ENCODE data around the gene RETREG2.

RETREG2 gene

DNA sequence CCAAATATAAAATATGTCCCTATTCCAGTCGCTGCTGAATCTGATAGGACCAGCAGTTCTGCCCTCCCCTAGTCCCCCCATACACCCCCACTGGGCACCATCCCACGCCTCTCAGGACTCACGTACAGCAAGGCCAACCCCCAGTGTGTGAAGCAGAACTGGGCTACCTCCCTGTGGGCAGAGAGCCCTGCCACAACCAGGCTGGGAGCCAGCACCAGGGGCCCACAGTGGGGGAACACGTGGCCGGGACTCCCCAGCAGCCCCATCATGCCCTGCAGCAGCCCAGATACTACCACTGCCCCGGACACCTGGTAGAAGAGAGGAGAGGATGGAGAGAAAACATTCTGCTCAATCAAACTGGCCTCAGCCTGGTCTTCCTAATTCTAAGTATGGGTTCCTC, 9.5 kb upstream of the RETREG2 start:
- in situ Hi-C loops (cut with MboI; ENCODE audit: low sequenced_read_pairs) = no loop called here

DNA sequence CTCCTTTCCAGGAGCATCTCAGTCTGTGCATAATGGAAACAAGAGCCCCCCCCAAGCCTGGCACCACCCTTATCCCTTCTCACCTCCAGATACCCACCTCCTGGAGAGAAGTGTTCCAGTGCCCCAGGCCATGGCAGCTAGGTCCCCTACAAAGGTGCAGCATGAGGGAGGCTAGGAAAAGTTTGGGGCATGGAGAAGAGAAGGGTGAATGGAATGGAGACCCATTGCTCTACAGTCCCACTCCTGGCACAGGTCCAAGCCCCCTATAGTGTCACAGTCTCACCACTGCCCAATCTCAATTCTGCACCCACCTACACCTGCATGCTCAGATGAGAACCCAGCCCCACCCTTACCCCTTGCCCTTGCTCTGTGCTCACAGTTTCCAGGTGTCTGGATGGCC, 9.1 kb upstream of the RETREG2 start:
- in situ Hi-C loops (cut with MboI; ENCODE audit: low sequenced_read_pairs) = no loop called here

DNA sequence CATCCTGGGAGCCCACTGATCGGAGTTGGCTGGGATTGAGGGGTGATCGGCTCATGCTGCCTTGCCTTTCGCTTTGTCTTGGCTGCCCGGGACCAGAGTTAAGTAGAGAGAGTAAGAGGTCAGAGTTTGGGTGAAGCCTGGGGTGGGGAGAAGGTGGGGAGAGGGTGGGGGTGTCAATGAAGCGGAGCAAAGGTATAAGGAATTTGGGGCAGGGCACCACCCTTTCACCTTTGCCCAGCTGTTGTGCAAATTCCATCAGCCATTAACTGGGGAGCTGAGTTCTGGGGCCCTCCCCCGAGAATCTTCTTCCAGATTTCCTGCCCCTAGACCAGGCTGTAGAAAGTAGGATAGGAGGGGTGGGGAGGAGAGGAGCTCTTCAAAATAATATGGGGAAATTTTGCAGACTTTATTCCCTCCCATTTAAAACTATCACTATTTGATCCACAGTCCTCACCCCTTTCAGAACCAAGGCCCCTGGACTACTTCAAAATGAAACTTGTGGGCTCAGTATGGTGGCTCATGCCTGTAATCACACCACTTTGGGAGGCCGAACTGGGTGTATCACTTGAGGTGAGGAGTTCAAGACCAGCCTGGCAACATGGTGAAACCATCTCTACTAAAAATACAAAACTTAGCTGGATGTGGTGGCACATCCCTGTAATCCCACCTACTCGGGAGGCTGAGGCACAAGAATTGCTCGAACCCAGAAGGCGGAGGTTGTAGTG, 8.0 kb upstream of the RETREG2 start, which contains the start of gene SLC23A3:
TSS of gene SLC23A3 (minus strand) at position 100 of the 725 bp plus-strand sequence. CDS start at position 55, 45 bp downstream.
- in situ Hi-C loops (cut with MboI; ENCODE audit: low sequenced_read_pairs) = no loop called here

DNA sequence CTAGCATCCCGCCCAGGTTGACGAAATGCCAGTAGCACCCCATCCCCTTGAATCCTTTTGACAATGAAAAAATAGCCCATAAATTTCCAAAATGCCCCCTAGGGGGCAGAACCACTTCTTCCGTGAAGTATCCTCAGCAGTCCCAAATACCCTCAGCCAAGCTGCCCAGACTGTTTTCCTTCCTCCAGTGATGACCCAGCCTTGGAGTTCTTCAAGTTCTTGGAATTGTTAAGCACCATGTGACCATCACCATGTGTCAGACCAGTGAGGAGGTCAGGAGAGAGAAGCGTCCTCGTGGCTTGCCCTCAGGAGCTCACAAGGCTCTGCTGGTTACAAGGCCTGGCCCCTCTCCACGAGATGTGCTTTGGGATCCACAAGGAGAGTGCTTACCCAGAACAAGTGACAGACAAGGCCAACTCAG, 6.8 kb upstream of the RETREG2 start:
- in situ Hi-C loops (cut with MboI; ENCODE audit: low sequenced_read_pairs) = no loop called here

DNA sequence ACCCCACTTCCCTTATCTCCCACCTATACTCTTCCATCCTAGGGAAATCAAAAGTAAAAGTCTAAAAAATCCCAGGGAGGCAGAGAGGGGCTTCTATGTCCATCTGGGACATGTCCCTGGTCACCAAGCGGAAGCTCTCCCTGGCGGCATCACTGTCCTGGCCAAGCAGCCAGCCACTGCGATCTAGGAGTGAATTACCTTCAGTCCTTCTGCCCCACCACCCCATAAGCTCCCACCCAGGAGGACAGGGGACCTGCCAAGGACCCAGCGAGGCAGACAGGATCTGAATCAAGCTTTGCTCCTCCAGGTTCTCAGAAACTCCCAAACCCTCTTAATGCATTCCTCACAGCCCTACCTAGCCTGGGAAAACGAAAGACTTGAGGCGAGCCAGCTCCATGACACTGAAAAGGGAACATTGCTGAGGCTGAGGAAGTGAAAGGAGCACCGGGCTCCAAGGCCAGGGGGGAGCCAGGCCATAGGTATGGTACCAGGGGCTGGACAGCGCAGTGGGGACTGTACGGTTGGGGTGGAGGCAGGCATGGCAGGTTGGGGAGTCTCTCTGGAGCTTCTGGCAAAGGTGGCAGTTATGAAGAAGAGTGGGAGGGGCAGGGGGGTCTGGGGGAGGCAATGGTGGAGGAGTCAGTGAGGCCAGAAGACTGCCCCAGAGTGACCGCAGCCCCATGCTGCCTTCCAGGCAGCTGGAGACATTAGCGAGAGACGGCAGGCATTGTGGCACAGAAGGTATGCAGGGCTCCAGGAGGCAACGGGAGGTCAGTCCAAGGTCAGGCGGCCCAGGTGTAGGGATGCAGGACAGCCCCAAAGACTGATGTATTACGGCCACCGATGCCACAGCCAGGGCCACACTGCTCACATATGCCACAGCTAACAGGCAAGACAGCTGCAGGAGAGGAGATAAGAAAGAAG, 5.6 kb upstream of the RETREG2 start:
- in situ Hi-C loops (cut with MboI; ENCODE audit: low sequenced_read_pairs) = no loop called here

DNA sequence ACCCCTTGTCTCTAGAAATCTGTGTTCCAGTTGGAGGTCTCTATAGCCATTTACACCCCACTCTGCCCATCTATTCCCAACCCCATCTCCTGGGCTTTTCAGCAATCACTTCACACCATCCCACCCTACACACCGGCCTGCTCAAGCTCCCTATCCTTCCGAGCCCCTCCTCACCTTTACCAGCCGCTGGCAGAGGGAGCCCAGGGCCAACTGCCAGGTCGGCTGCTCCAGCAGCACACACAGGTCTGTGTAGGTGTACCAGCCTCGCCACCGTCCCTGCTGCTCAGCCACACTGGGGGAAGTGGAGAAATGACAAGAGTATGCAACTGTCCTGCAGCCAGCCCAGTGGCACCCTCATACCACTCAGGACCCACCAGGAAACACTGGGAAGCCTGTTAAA, 4.9 kb upstream of the RETREG2 start:
- in situ Hi-C loops (cut with MboI; ENCODE audit: low sequenced_read_pairs) = no loop called here

DNA sequence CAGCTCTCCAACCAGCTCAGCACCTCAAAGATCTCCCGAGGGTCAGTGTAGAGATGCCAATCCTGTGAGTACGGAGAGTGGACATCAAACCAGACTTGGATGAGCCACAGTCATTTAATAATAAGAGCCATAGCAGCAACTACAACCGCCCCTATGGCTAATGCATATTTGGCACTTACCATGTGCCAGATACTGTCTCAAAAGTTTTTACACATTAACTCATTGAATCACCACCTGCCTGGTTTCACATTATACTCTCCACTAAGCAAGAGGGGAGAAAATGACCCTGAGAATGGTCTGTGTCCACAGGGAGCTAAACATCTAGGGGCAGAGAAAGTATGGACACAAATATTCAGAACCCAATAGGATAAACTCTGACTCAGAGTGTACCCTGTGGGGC, 3.9 kb upstream of the RETREG2 start:
- in situ Hi-C loops (cut with MboI; ENCODE audit: low sequenced_read_pairs) = no loop called here

DNA sequence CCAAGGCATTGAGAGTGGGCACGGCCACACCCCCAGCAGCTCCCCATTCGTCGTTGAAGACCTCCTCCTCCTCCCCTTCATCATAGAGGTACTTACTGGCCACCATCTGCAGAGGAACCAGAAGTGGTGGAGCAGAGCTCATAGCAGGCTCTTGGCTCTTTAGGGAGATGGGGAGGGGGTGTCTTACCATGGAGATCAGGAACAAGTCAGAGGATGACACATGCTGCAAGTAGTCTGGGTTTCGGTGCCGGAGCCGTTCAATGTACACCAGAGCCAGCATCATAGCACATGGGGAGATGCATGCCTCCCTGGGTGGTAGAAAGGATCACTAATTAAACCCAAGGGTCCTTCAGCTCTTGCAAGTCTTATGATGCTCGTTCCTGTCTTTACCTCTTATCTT, 3.3 kb upstream of the RETREG2 start:
- in situ Hi-C loops (cut with MboI; ENCODE audit: low sequenced_read_pairs) = no loop called here

DNA sequence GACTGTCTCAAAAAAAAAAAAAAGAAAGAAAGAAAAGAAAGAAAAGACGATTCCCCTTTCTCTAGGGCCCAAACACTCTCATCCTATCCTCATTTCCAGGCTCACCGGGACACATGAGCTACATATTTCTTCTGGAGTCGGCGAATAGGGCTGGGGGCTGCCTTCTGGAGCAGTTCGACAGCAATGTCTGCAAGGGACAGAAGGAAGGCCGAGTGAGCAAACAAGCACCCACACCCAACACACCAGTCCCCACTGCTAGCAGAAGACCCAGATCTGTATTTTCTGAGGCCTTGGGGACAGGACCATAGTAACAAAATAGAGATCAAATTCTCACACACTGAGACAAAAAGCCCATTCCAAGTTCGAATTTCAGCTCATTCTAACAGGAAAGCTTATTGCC, 2.6 kb upstream of the RETREG2 start:
- in situ Hi-C loops (cut with MboI; ENCODE audit: low sequenced_read_pairs) = no loop called here

DNA sequence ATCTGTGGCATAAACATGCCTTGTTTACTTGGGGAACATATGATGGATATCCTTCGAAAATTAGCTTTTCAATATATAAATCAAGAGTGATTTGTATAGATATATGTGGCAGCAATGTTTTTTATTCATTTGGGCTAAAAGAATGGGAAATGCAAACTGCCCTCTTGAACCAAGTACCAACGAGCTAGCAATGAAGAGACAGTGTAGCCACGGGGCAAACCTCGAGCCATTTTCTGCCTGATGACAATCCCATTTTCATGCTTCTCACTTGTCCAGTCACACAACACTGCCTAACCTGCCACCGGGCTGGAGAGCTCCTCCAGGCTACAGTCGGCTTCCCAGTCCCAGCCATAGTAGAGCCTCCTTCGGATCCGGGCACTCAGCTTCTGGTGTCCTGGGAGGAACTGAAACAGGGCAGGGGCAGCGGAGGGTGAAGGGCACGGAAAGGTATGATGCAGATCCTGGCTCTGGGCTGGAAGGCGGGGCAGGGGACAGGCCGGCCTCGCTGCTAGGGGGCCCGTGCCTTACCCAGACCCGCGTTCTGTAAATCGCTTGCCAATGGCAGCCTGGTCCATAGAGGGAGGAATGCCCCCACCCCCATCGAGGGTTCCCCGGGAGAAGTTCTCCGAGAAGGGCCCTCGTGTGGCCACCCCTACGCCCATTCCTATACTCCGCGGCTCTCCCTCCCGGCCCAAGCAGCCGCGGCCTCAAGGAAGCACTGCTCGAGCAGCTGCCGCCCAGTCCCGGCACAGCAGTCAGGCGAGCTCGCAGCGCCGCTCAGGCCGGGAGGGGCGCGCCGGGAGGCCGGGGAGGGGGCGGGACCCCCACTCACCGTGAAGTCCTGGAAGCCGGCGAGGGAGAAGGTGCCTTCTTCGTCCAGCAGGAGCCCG, 1.9 kb upstream of the RETREG2 start:
- in situ Hi-C loops (cut with MboI; ENCODE audit: low sequenced_read_pairs) = no loop called here

DNA sequence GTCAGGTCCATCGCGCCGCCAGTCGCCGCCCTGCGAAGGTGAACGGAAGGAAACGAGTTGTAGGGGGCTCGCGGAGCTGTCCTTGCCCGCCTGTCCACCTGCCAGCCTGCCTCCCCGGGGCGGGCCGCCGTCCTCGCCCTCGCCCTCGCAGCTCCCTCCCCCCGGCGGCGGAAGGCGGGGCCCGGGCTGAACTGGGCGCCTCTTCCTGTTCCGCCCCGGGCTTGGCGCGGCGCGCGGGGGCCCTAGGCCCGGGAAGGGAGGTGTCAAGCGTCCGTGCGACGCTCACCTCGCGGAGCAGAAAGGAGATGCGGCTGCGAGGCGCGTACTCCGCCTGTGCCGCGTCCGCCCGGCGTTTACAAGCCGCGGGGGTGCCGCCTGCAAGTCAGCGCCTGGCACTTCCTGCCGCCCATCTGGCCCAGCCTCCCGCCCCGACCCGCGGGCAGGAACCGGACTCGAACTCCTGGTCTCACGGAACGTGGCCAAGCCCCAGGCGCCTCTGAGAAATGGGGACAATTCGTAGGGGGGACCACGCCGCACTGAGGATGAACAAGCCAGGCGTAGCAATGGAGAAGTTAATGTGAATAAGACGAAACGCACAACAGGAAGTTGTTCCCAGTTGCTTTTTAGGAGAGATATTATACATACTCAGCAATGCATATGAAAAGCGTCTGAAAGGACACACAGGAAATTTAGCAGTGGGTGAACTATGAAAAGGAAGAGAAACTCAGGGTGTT, 1.1 kb upstream of the RETREG2 start, which contains the start of gene CNPPD1:
TSS of gene CNPPD1 (minus strand) at position 108 of the 734 bp plus-strand sequence. CDS start at position 11, 97 bp downstream.
- in situ Hi-C loops (cut with MboI; ENCODE audit: low sequenced_read_pairs) = no loop called here

DNA sequence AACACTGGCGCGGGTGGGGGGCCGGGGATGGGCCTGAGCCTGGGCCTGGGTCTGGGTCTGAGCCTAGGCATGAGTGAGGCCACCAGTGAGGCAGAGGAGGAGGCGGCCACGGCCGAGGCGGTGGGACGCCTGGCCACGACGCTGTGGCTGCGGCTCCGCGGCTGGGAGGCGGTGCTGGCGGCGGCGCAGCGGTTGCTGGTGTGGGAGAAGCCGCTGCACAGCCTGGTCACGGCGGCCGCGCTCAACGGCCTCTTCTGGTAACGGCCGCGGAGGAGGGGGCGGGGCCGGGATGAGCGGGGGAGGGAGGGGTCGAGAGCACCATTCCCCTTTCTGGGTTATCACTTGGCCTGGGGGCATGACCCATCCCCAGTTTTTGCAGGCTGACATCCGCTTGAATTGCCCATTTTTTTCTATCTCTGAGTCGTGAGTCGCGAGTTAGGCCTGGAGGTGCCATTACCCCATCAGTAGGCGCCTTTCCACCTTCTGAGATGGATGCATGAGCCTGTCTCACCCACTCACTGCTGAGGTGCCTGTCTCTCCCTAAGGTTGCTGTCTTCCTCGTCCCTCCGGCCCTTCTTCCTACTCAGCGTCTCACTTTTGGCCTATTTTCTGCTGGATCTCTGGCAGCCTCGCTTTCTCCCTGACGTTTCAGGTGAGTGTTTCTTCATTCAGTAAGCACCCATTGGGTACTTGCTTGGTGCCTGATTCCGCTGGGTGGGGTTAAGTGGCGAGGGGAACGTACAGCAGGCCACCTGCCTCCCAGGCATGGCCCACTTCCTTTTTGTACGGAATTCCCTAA, 501 bp downstream of the RETREG2 start:
- in situ Hi-C loops (cut with MboI; ENCODE audit: low sequenced_read_pairs) = no loop called here

DNA sequence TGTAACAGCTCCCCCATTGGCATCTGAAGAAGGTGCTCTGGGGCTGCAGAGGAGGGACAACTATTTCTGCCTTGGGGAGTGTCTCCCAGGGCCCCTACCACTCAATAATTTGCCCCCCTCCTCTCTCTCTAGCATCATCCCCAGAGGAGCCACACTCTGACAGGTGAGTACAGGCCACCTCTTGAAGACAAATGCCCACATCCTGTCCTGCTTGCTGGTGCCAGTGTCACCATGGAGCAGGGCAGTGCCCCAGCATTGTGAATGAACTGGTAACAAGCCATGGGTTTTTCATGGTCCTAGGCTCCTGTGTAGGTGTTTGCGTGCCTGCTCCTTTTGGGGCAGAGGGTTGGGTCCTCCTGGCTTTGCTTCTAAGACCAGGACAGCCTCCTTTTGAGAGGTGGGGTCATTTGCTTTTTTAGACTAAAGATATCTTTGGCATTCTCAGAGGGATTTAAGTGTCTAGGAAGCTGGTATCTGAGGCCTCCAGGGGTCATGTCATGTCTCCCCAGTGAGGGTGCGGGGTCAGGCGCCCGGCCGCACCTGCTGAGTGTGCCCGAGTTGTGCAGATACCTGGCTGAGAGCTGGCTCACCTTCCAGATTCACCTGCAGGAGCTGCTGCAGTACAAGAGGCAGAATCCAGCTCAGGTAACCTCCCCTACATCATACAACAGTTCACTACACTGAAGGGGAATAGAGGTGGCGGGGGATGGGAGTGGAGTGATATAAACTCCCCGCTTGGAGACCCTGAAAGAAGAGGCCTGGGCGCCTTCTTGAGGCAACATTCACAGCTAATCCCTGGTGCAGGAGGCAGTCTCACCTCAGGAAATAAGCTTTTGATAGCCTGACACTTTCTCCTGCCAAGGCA, 1.8 kb downstream of the RETREG2 start:
- in situ Hi-C loops (cut with MboI; ENCODE audit: low sequenced_read_pairs) = no loop called here

DNA sequence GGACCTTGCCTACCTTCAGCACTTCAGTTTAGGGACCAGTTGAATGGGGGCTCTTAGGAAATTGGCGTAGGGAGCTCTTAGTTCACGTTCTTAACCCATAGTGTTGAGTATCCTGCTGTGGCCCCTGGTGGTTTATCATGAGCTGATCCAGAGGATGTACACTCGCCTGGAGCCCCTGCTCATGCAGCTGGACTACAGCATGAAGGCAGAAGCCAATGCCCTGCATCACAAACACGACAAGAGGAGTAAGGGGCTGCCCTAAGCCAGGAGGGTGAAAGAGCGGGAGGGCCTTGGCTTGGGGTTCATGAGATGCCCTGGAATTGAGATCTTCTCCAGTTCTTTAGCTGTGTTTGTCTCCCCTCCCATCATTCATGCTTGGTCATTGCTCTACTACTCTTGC, 2.9 kb downstream of the RETREG2 start:
- in situ Hi-C loops (cut with MboI; ENCODE audit: low sequenced_read_pairs) = no loop called here

DNA sequence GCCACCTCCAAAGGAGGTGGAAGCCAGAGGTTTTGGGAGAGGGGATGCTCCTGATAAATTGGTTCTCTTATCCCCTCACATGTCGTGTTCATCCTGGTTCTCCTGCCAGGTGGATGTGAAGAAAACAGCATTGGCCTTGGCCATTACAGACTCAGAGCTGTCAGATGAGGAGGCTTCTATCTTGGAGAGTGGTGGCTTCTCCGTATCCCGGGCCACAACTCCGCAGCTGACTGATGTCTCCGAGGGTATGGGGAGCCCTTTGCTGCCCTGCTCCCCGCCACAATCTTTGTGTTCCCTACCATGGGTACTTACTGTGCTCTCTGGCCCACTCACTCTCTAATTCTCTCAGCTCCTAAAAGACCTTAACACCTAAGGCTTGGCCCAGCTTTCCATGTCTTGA, 3.5 kb downstream of the RETREG2 start:
- in situ Hi-C loops (cut with MboI; ENCODE audit: low sequenced_read_pairs) = no loop called here

DNA sequence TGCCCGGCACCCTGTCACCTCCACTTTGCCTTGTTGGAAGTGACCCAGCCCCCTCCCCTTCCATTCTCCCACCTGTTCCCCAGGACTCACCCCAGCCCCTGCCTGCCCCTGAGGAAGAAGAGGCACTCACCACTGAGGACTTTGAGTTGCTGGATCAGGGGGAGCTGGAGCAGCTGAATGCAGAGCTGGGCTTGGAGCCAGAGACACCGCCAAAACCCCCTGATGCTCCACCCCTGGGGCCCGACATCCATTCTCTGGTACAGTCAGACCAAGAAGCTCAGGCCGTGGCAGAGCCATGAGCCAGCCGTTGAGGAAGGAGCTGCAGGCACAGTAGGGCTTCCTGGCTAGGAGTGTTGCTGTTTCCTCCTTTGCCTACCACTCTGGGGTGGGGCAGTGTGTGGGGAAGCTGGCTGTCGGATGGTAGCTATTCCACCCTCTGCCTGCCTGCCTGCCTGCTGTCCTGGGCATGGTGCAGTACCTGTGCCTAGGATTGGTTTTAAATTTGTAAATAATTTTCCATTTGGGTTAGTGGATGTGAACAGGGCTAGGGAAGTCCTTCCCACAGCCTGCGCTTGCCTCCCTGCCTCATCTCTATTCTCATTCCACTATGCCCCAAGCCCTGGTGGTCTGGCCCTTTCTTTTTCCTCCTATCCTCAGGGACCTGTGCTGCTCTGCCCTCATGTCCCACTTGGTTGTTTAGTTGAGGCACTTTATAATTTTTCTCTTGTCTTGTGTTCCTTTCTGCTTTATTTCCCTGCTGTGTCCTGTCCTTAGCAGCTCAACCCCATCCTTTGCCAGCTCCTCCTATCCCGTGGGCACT, 4.5 kb downstream of the RETREG2 start:
- in situ Hi-C loops (cut with MboI; ENCODE audit: low sequenced_read_pairs) = no loop called here

DNA sequence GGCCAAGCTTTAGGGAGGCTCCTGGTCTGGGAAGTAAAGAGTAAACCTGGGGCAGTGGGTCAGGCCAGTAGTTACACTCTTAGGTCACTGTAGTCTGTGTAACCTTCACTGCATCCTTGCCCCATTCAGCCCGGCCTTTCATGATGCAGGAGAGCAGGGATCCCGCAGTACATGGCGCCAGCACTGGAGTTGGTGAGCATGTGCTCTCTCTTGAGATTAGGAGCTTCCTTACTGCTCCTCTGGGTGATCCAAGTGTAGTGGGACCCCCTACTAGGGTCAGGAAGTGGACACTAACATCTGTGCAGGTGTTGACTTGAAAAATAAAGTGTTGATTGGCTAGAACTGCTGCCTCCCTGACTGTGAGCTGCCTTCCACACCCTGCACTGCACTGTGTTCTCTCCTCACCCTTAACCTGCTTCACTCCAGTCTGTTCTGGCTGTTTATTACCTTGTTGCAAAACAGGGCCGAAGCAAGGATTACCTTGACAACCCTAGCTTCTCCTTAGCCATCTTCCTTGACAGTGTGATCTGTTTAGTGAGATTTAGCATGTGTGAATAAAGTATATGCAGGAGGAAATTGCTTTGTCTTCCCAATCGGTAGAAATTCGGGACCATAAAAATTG, 5.2 kb downstream of the RETREG2 start:
- in situ Hi-C loops (cut with MboI; ENCODE audit: low sequenced_read_pairs) = no loop called here

All from hTERT RPE-1 (cell line).